HEK293 (cell line): ENCODE measurements around the gene ATP8B1.

ENCODE experiments used
- CTCF ChIA-PET: fragments of 350-600 bp; formaldehyde crosslinking; extraction: SDS; loops from one replicate; lab custom pipeline; 2021; ENCODE audit warnings: antibody characterized with exemption; lab: Yijun Ruan, JAX
- POLR2A ChIA-PET: fragments of 300-600 bp; formaldehyde crosslinking; extraction: SDS; loops from one replicate; lab custom pipeline; 2020; ENCODE audit warnings: antibody characterized with exemption, inconsistent platforms; lab: Yijun Ruan, JAX
- H3K27ac ChIP-seq: fragments of 200-500 bp; sonication (Bioruptor generic); 2 replicates; pipeline ENCODE4 v1.5.1; 2014; ENCODE audit warnings: low read depth, low read length, control low read depth, inconsistent platforms; ENCODE audit errors: extremely low read depth
- H3K36me3 ChIP-seq, 2 experiments: fragments of 200-500 bp in 1 of 2; sonication (Bioruptor generic) in 1 of 2; 1 replicate in 1 of 2; 2 replicates in 1 of 2; pipeline ENCODE4 v1.5.1; 2014 to 2017; ENCODE audit warnings: inconsistent platforms in 2 of 2, low read length in 2 of 2; ENCODE audit not compliant: control insufficient read depth in 2 of 2, insufficient read depth in 1 of 2
- H3K4me1 ChIP-seq: fragments of 200-500 bp; sonication (Bioruptor generic); 2 replicates; pipeline ENCODE4 v1.5.1; 2014; ENCODE audit warnings: mild to moderate bottlenecking, low read length, inconsistent platforms; ENCODE audit not compliant: control insufficient read depth, insufficient read depth
- H3K4me3 ChIP-seq: 2 replicates; pipeline ENCODE4 v1.5.1; 2011; ENCODE audit warnings: low read depth, mild to moderate bottlenecking, control low read depth, low read length, moderate library complexity
- H3K9me3 ChIP-seq: fragments of 200-500 bp; sonication (Bioruptor generic); 2 replicates; pipeline ENCODE4 v1.5.1; 2014; ENCODE audit warnings: low read depth, low read length, inconsistent platforms; ENCODE audit not compliant: control insufficient read depth, insufficient read depth
- MYNN ChIP-seq: fragments of 450-650 bp; formaldehyde crosslinking; IDR thresholded peaks from 2 replicates; pipeline ENCODE4 v1.5.1; 2016; ENCODE audit warnings: missing biosample characterization, missing genetic modification characterization, borderline replicate concordance
- RBAK ChIP-seq: fragments of 450-650 bp; formaldehyde crosslinking; IDR thresholded peaks from 2 replicates; pipeline ENCODE4 v1.5.1; 2016; ENCODE audit warnings: missing biosample characterization, missing genetic modification characterization
- ZBTB17 ChIP-seq: fragments of 450-650 bp; formaldehyde crosslinking; IDR thresholded peaks from 2 replicates; pipeline ENCODE4 v1.5.1; 2016; ENCODE audit warnings: missing biosample characterization, missing genetic modification characterization
- ZBTB7A ChIP-seq: fragments of 450-650 bp; formaldehyde crosslinking; IDR thresholded peaks from 2 replicates; pipeline ENCODE4 v1.5.1; 2016; ENCODE audit warnings: low read depth, missing biosample characterization, missing genetic modification characterization
- ZNF157 ChIP-seq: fragments of 450-650 bp; formaldehyde crosslinking; IDR thresholded peaks from 2 replicates; pipeline ENCODE4 v1.5.1; 2016; ENCODE audit warnings: missing biosample characterization, missing genetic modification characterization
- ZNF174 ChIP-seq: fragments of 450-650 bp; formaldehyde crosslinking; IDR thresholded peaks from 2 replicates; pipeline ENCODE4 v1.5.0; 2017; ENCODE audit warnings: missing biosample characterization, mild to moderate bottlenecking, missing genetic modification characterization
- ZNF214 ChIP-seq: fragments of 450-650 bp; formaldehyde crosslinking; IDR thresholded peaks from 2 replicates; pipeline ENCODE4 v1.5.1; 2017; ENCODE audit warnings: missing biosample characterization, mild to moderate bottlenecking, missing genetic modification characterization, borderline replicate concordance
- ZNF302 ChIP-seq: fragments of 450-650 bp; formaldehyde crosslinking; IDR thresholded peaks from 2 replicates; pipeline ENCODE4 v1.5.1; 2016; ENCODE audit warnings: missing biosample characterization, missing genetic modification characterization, low read depth
- ZNF311 ChIP-seq: fragments of 450-650 bp; formaldehyde crosslinking; IDR thresholded peaks from 2 replicates; pipeline ENCODE4 v1.5.1; 2017; ENCODE audit warnings: missing biosample characterization, missing genetic modification characterization, borderline replicate concordance
- ZNF37A ChIP-seq: fragments of 450-650 bp; IDR thresholded peaks from 2 replicates; pipeline ENCODE4 v1.5.1; 2018; ENCODE audit warnings: missing biosample characterization, missing genetic modification characterization
- ZNF549 ChIP-seq: fragments of 450-650 bp; IDR thresholded peaks from 2 replicates; pipeline ENCODE4 v1.5.1; 2018; ENCODE audit warnings: missing biosample characterization, missing genetic modification characterization, mild to moderate bottlenecking, inconsistent platforms, moderate library complexity
- ZNF621 ChIP-seq: fragments of 450-650 bp; formaldehyde crosslinking; IDR thresholded peaks from 2 replicates; pipeline ENCODE4 v1.5.1; 2017; ENCODE audit warnings: missing biosample characterization, missing genetic modification characterization
- ZNF623 ChIP-seq: fragments of 450-650 bp; formaldehyde crosslinking; IDR thresholded peaks from 2 replicates; pipeline ENCODE4 v1.5.1; 2016; ENCODE audit warnings: missing biosample characterization, missing genetic modification characterization
- ZNF626 ChIP-seq: fragments of 450-650 bp; sonication (Bioruptor Pico); formaldehyde crosslinking; IDR thresholded peaks from 2 replicates; pipeline ENCODE4 v1.5.1; 2018; ENCODE audit warnings: missing biosample characterization, missing genetic modification characterization, inconsistent platforms
- ZSCAN16 ChIP-seq: fragments of 450-650 bp; formaldehyde crosslinking; IDR thresholded peaks from 2 replicates; pipeline ENCODE4 v1.5.1; 2016; ENCODE audit warnings: missing biosample characterization, missing genetic modification characterization
- TF ChIP-seq, protein P1 (sequence below): fragments of 450-650 bp; formaldehyde crosslinking; IDR thresholded peaks from 2 replicates; pipeline ENCODE4 v1.5.1; 2016; ENCODE audit warnings: missing biosample characterization, missing genetic modification characterization

Gene ATP8B1

DNA sequence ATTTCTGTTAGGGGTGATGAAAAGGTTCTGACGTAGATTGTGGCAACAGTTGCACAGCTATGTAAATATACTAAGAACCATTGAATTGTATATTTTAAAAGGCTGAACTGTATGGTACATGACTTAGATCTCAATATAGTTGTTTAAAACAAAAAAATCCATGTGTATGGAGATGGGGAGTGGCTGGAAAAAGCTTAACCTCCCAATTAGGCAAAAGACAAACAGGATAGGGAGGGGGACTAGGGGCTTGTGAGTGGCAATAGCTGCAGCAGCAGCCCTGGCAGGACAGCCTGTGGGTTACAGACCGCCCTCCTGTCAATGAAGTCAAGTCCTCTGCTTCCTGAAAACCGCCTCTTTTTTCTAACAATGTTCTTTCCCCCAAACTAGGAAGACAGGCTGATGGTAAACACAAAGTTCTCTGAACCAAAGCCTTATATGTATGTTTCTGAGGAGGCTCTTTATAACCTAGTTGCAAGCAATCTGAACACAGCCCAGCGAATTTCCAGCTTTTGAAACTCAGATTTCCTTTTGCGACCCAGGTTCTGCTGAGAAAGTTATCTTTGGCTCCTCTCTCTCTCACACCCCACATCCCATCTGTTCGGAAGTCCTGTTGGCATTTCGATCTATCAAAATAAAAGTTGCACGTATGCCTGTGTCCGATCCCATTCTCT, 10.3 kb downstream of the ATP8B1 start:
- Histone ChIP-seq H3K4me1 (peaks cover 31% of the 10 kb centered on the region), H3K36me3 (no peaks in the 10 kb centered on the region), H3K4me3 (no peak overlapping the region), H3K9me3 (no peaks in the 10 kb centered on the region), H3K27ac (no peak overlapping the region)
- POLR2A ChIA-PET: no interaction called here
- CTCF ChIA-PET: interaction anchor here (0.6 to 0.9 kb wide), 5 partner anchors 8 to 367 kb away, joined by 3 to 4 read pairs (median 3); no protein-coding TSS in a partner anchor
- no peak for TF ChIP-seq ZNF214 (tag by site-specific recombination)
- TF ChIP-seq MYNN (tag by site-specific recombination): peak; percentile 85

DNA sequence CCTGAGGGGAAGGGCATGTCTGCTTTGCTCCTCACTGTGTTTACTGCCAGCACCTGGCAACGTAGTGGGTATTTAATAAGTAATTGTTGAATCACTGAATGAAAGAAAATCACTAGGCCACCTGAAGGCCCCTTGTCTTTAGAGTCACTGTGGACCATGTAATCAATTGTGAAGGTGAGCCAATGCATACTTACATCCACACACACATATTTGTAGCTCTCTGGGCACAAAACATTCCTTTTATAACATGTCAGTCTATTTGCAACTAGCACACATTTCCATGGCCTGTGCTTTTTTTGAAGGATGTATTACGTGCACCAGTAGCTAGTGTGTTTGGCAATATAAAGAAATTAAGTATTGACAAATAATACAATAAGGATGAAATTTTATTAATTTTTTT, 11.2 kb downstream of the ATP8B1 start:
- no peaks in the 10 kb centered on the region for H3K36me3 ChIP-seq
- H3K4me3 ChIP-seq: no peak overlapping the region
- CTCF ChIA-PET: interaction anchor here (0.6 to 0.7 kb wide), 2 partner anchors 10 to 251 kb away, joined by 3 to 4 read pairs; no protein-coding TSS in a partner anchor
- TF ChIP-seq ZBTB17 (tag by site-specific recombination) (no peak), RBAK (tag by site-specific recombination) (no peak), ZBTB7A (tag by site-specific recombination) (no peak), ZNF311 (tag by site-specific recombination) (no peak), ZNF157 (no peak), ZNF621 (tag by site-specific recombination) (no peak), ZNF174 (tag by site-specific recombination) (no peak)
- no peaks in the 10 kb centered on the region for H3K9me3 ChIP-seq
- H3K4me1 ChIP-seq: peaks cover 25% of the 10 kb centered on the region
- no peak overlapping the region for H3K27ac ChIP-seq
- POLR2A ChIA-PET: no interaction called here

GRCh38 chr18:57791192-57791591, 11.9 kb downstream of the ATP8B1 start:
- CTCF ChIA-PET: interaction anchor here (0.6 kb wide), 1 partner anchor 10 kb away, joined by 3 read pairs; no protein-coding TSS in a partner anchor
- Histone ChIP-seq H3K27ac (no peak overlapping the region), H3K36me3 (no peaks in the 10 kb centered on the region), H3K4me1 (peaks cover 22% of the 10 kb centered on the region), H3K9me3 (no peaks in the 10 kb centered on the region), H3K4me3 (no peak overlapping the region)
- TF ChIP-seq ZNF37A (tag by site-specific recombination) (no peak), ZNF549 (no peak), ZNF626 (tag by site-specific recombination) (no peak), ZSCAN16 (tag by site-specific recombination) (no peak)
- TF ChIP-seq, protein P1, sequence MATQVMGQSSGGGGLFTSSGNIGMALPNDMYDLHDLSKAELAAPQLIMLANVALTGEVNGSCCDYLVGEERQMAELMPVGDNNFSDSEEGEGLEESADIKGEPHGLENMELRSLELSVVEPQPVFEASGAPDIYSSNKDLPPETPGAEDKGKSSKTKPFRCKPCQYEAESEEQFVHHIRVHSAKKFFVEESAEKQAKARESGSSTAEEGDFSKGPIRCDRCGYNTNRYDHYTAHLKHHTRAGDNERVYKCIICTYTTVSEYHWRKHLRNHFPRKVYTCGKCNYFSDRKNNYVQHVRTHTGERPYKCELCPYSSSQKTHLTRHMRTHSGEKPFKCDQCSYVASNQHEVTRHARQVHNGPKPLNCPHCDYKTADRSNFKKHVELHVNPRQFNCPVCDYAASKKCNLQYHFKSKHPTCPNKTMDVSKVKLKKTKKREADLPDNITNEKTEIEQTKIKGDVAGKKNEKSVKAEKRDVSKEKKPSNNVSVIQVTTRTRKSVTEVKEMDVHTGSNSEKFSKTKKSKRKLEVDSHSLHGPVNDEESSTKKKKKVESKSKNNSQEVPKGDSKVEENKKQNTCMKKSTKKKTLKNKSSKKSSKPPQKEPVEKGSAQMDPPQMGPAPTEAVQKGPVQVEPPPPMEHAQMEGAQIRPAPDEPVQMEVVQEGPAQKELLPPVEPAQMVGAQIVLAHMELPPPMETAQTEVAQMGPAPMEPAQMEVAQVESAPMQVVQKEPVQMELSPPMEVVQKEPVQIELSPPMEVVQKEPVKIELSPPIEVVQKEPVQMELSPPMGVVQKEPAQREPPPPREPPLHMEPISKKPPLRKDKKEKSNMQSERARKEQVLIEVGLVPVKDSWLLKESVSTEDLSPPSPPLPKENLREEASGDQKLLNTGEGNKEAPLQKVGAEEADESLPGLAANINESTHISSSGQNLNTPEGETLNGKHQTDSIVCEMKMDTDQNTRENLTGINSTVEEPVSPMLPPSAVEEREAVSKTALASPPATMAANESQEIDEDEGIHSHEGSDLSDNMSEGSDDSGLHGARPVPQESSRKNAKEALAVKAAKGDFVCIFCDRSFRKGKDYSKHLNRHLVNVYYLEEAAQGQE (tag by site-specific recombination): peak; percentile 79
- POLR2A ChIA-PET: no interaction called here

- ChIA-PET CTCF (interaction anchor here (0.6 kb wide), 1 partner anchor 330 kb away, joined by 3 read pairs; no protein-coding TSS in a partner anchor), POLR2A (no interaction called here)
- H3K36me3 ChIP-seq: no peaks in the 10 kb centered on the region
- no peaks in the 10 kb centered on the region for H3K9me3 ChIP-seq
- peaks cover 22% of the 10 kb centered on the region for H3K4me1 ChIP-seq
- no peak overlapping the region for H3K4me3 ChIP-seq
- TF ChIP-seq ZNF623 (tag by site-specific recombination) (peak; percentile 90), ZNF302 (tag by site-specific recombination) (no peak)
- H3K27ac ChIP-seq: no peak overlapping the region
These were observed 12.8 kb downstream of the ATP8B1 start for GRCh38 chr18:57790316-57790715.
